ENCODE measurements around the gene NAMPT. TPM values are rescaled to one million over a fixed set of nuclear protein-coding genes. Genes with fewer than 3 reads are reported as not detected.

Gene NAMPT
- total and polyA plus RNA-seq, 5 experiments from 2014 or later, result 14.4 to 29.5 (median 15.4) TPM

DNA sequence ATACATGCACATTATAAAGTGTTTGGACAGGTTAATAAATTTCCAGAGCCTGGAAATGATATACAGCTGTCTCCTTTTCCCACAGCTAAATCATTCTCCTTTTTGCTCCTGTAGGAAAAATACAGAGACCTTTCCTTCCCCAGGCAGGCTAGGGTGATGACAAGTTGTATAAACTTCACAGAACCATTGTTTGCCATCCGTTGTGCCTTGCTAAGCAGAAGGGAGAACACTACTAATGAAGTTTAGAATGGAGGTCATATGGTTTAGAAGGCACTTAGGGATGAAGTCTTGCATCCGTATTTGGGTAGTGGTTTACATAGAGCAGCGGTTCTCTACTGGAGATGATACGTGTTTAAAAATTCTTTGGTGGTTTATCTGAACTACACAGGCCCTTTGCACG lies 46.0 kb downstream of the NAMPT start:
- ATAC-seq (no peak), DNase-seq (no peak)
- Mint-ChIP-seq H3K27ac (no peak overlapping the region), H3K36me3 (peaks cover 0 to 8% (median under 1%) of the 10 kb centered on the region in 3 donors), H3K4me1 (no peaks in the 10 kb centered on the region), H3K9me3 (peaks cover 1 to 13% (median 8%) of the 10 kb centered on the region in 9 donors), H3K4me3 (no peak overlapping the region), H3K27me3 (peaks cover 0 to 1% (median 0%) of the 10 kb centered on the region in 5 donors)
- POLR2A ChIA-PET, result no interaction called here

DNA sequence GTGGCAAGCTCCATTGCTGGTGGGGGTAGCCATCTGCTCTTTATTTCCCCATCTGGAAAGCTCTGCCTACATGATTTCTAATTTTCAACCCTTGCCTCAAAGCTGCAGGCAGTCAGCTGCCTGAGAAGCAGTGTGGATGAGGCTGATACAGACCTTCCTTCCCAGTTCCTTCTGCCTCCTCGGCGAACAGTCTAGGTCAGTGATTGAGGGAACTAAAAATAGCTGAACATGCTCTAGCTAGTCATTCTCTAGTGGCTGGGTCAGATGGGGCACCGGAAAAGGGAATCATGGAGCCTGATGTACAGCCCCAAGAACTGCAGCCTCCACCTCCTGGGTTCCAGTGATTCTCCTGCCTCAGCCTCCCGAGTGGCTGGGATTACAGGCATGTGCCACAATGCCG lies 48.7 kb downstream of the NAMPT start:
- no peak for DNase-seq
- Mint-ChIP-seq H3K27me3 (peaks cover 7 to 13% (median 10%) of the 10 kb centered on the region in 5 donors), H3K36me3 (peaks cover 0 to 5% (median 0%) of the 10 kb centered on the region in 3 donors), H3K4me1 (no peaks in the 10 kb centered on the region), H3K27ac (no peak overlapping the region), H3K9me3 (no peaks in the 10 kb centered on the region), H3K4me3 (no peak overlapping the region)
- POLR2A ChIA-PET, result no interaction called here
- no peak for ATAC-seq

DNA sequence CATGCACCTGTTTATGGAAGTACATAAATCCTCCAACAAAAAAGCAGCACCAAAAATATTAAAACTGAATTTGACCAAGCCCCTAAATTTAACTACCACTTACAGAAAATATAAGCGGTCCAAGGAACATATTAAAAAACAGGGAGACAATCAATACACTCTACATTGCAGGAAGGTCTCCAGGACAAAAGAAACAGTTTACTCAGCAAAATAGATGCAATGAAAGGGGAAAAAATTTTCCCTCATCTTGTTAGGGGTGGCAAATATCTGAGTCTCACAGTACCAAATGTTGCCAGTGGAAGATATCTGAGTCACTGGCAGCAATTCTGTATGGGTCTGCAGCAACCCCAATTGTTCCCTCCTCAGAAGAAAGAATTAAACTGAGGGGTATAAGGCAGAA lies 50.4 kb downstream of the NAMPT start:
- Mint-ChIP-seq H3K4me1 (no peaks in the 10 kb centered on the region), H3K27me3 (peaks cover 14 to 24% (median 16%) of the 10 kb centered on the region in 5 donors), H3K9me3 (no peaks in the 10 kb centered on the region), H3K4me3 (no peak overlapping the region), H3K36me3 (peaks cover 0 to 5% (median 0%) of the 10 kb centered on the region in 3 donors), H3K27ac (no peak overlapping the region)
- DNase-seq (no peak), ATAC-seq (no peak)
- POLR2A ChIA-PET, result no interaction called here

DNA sequence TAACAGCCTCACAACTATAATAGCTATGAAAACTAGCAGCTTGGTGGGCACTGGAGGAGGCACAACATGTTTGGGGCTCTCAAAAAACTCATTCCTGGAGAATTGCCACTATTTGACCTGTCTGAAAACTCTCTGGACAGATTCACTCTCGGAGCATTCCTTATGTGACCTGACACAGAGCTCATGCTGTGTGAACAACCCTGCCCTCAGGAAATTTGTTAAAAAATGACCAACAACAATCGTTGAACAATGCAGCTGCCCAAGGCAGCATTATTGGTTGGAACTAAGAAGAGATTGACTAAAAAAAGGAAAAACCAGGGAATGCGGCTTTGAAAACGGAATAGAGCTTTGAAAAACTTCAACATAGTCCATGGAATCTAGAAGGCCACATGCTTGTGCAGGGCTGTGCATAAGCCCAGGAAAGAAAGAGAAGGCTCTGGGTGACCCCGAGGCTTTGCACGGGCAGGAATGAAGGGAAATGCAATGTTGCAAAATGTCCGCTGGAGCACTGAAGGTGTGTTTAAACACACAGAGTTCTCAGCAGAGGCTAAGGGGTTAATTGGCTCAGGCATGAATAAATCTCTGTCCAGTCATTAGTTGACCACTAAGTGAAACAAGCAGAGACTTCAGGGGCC lies 52.8 kb downstream of the NAMPT start:
- DNase-seq, result no peak
- Mint-ChIP-seq H3K4me3 (no peak overlapping the region), H3K27ac (no peak overlapping the region), H3K4me1 (no peaks in the 10 kb centered on the region), H3K36me3 (peaks cover 0 to 5% (median 0%) of the 10 kb centered on the region in 3 donors), H3K27me3 (peaks cover 14 to 30% (median 16%) of the 10 kb centered on the region in 5 donors), H3K9me3 (no peaks in the 10 kb centered on the region)
- no peak for ATAC-seq
- POLR2A ChIA-PET, result no interaction called here

DNA sequence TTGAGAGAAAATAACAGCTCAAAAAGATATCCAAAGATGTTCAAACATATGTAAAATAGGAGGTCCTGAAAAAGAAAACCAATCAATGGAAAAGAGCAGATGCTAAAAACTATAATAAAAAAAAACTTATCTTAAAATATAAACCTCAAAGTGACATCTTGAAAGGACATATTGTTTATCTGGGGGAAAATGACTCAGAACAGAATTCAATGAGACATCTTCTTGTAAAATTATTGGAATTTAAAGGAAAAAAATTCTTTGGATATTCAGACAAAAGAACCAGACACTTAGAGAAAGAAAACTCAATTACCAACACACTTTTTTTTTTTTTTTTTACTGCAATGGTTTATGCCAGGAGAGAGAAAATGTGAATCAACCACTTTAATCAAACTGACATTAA lies 58.9 kb downstream of the NAMPT start:
- POLR2A ChIA-PET, result no interaction called here
- no peaks in the 10 kb centered on the region for H3K9me3 Mint-ChIP-seq

DNA sequence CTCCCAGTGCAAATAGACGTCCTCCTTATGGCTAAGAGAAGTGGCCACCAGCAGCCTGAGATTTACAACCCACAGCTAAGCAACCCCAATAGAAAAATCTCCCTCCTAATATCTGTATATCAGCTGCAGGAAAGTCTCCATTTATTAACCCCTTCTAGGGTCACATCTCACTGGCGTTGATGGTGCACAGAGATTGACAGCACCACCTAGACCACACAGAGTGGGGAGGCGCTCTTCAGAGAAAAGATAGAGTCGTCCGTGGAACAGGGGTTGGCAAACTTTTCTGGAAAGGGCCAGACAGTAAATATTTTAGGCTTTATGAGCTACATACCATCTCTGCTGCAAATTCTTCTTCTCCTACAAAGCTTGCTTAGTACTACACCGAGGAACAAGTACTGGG lies 60.0 kb downstream of the NAMPT start:
- Mint-ChIP-seq H3K4me3 (no peak overlapping the region), H3K27ac (peak overlapping the region in 1 of 10 donors; percentile 10), H3K27me3 (peaks cover 3 to 20% (median 9%) of the 10 kb centered on the region in 5 donors), H3K9me3 (no peaks in the 10 kb centered on the region), H3K36me3 (no peaks in the 10 kb centered on the region), H3K4me1 (no peaks in the 10 kb centered on the region)
- DNase-seq (no peak), ATAC-seq (no peak)
- POLR2A ChIA-PET, result no interaction called here

More for the DNA sequence above, 58.9 kb downstream of the NAMPT start:
- H3K27ac Mint-ChIP-seq, result no peak overlapping the region
- DNase-seq (no peak), ATAC-seq (no peak)
- no peak overlapping the region for H3K4me3 Mint-ChIP-seq
- no peaks in the 10 kb centered on the region for H3K36me3 Mint-ChIP-seq
- H3K27me3 Mint-ChIP-seq, result peaks cover 5 to 30% (median 10%) of the 10 kb centered on the region in 5 donors
- H3K4me1 Mint-ChIP-seq, result no peaks in the 10 kb centered on the region

DNA sequence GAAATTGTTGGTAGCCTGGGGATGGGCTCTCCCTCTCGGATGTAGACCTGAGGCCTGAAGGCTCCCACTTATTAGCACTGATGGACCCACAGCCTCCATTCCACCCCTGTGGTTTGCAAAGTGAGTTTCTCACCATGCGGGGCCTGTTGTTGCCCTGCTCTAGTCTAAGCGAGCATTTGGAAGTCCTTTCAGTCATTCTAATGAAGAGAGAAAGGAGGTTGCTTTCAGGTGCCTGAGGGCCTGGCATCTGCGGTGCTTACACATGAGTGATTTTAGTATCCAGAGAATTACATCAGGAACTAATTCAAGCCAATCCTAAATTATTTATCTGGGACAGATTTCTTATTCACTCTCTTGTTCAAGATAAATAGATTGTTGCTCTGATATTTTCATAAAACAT lies 61.6 kb downstream of the NAMPT start:
- no peaks in the 10 kb centered on the region for H3K36me3 Mint-ChIP-seq
- no peak overlapping the region for H3K4me3 Mint-ChIP-seq
- H3K9me3 Mint-ChIP-seq, result no peaks in the 10 kb centered on the region
- H3K27ac Mint-ChIP-seq, result no peak overlapping the region
- no peak for DNase-seq
- peaks cover 3 to 18% (median 9%) of the 10 kb centered on the region in 5 donors for H3K27me3 Mint-ChIP-seq
- POLR2A ChIA-PET, result no interaction called here
- peaks cover 0 to 9% (median 0%) of the 10 kb centered on the region in 4 donors for H3K4me1 Mint-ChIP-seq
- no peak for ATAC-seq

DNA sequence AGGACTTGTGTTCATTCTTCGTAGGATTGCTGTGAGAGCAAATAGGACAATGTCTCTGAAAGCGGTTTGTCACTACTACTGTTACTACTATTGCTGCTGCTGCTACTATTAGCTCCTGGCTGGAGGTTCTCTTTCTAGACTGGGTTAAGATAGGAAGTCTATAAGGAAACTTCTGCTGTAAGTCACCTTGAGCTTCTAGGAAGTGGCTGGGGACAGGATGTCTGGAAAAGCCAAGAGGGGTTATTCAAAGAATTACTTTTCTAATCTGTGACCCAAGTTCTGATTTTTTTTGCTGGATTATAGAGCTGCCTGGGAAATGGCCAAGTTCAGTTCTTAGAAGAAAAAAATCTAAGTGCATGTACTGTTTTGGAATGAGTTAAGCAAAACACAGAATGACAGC lies 62.2 kb downstream of the NAMPT start:
- DNase-seq (no peak), ATAC-seq (no peak)
- Mint-ChIP-seq H3K4me1 (peaks cover 0 to 9% (median 0%) of the 10 kb centered on the region in 4 donors), H3K36me3 (no peaks in the 10 kb centered on the region), H3K9me3 (no peaks in the 10 kb centered on the region), H3K27ac (no peak overlapping the region), H3K4me3 (no peak overlapping the region), H3K27me3 (peaks cover 3 to 15% (median 9%) of the 10 kb centered on the region in 5 donors)
- POLR2A ChIA-PET, result no interaction called here

DNA sequence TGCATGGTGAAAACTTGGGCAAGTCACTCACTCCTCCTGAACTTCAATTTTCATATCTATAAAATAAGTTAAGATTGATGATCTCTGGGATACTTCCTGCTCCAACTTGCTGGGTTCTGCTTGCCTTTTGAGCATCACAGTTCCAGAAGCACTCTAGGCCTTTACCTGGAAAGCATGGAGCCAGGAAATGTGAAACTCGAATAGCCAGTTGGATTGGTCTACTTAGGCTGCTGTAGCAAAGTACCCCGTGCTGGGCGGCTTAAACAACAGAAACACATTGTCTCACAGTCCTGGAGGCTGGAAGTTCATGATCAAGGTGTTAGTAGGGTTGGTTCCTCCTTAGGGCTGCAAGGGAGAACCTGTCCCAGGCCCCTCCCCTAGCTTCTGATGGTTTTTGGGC lies 64.5 kb downstream of the NAMPT start:
- peak overlapping the region in 1 of 10 donors; percentile 40 for H3K27ac Mint-ChIP-seq
- H3K27me3 Mint-ChIP-seq, result peaks cover 6 to 21% (median 9%) of the 10 kb centered on the region in 5 donors
- ATAC-seq, result no peak
- POLR2A ChIA-PET, result no interaction called here
- no peaks in the 10 kb centered on the region for H3K36me3 Mint-ChIP-seq
- DNase-seq, result no peak
- peaks cover 0 to 9% (median 0%) of the 10 kb centered on the region in 4 donors for H3K4me1 Mint-ChIP-seq
- no peak overlapping the region for H3K4me3 Mint-ChIP-seq
- H3K9me3 Mint-ChIP-seq, result no peaks in the 10 kb centered on the region

DNA sequence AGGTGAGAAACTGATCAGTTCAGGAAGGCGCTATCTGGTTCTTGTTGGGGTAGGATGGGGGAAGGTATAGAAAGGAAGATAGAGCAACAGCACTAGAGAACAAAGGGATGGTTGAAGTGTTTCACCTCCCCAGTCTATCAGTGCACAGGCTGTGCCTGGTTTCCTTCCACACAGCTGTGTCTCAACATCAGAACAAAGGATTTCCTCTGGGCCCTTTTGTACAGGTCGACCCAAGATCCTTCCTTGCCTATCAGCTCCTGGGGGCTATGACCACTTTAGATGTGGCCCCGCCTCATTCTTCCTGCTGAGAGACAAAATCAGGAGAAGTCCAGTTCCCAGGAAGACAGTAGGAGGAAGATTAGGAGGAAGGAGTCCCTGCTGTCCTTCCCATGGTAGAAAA lies 65.6 kb downstream of the NAMPT start:
- no peak for ATAC-seq
- H3K27me3 Mint-ChIP-seq, result peaks cover 0 to 16% (median 8%) of the 10 kb centered on the region in 5 donors
- no peak overlapping the region for H3K27ac Mint-ChIP-seq
- H3K36me3 Mint-ChIP-seq, result no peaks in the 10 kb centered on the region
- DNase-seq, result no peak
- H3K4me3 Mint-ChIP-seq, result no peak overlapping the region
- H3K9me3 Mint-ChIP-seq, result no peaks in the 10 kb centered on the region
- peaks cover 0 to 9% (median 0%) of the 10 kb centered on the region in 4 donors for H3K4me1 Mint-ChIP-seq
- POLR2A ChIA-PET, result no interaction called here

DNA sequence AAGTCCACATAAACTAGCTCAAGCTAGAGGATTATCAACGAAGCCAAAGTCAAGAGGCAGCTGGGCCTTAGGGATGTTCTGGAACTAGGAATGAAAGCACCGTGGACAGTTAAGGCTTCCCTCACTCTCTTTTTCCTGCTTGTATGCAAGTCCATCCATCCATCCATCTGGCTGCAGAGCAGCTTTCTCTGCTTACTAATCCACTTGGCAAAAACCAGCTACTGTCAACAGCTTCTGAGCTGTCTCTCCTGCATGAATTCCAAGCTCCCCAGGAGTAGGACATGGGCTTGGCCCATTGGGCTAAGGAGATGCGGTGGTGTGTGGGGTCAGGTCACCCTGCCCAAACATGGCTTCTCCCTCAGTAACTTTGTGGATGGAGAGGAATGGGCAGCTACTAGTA lies 66.2 kb downstream of the NAMPT start:
- H3K27ac Mint-ChIP-seq, result peak overlapping the region in 1 of 10 donors; percentile 34
- POLR2A ChIA-PET, result no interaction called here

DNA sequence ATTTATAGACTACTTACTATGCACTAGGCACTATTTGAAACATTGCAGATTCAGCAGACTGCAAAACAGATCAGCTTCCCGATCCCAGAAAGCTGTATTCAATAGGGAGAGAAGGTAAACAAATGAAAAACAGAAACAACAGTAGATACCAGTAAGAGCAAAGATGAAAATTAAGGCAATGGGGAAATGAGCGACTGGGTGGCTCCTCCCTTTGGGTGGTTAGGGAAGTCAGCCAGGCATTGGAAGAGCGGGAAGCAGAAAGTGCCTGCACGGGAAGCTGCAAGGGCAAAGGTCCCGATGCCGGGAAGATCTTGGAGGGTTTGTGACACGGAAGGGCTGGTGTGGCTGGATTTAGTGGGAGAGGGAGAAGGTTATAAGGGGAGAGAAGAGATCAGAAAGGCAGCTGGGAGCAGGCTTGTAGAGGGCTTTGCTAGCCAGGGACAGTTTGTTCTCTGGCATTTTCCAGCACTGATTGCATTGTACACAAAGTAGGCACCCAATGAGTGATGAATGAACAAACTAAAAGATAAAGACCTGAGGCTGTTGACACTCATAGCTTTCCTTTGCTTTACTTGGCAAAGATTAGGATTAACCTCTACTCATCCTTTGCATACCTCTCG lies 67.8 kb downstream of the NAMPT start:
- Mint-ChIP-seq H3K36me3 (no peaks in the 10 kb centered on the region), H3K4me1 (peaks cover 0 to 9% (median 0%) of the 10 kb centered on the region in 4 donors), H3K4me3 (no peak overlapping the region), H3K27ac (no peak overlapping the region), H3K27me3 (peaks cover 0 to 24% (median 8%) of the 10 kb centered on the region in 5 donors), H3K9me3 (no peaks in the 10 kb centered on the region)
- POLR2A ChIA-PET, result no interaction called here
- no peak for DNase-seq
- ATAC-seq, result no peak

More for the DNA sequence above, 66.2 kb downstream of the NAMPT start:
- no peak for DNase-seq
- Mint-ChIP-seq H3K36me3 (no peaks in the 10 kb centered on the region), H3K9me3 (no peaks in the 10 kb centered on the region), H3K4me1 (peaks cover 0 to 9% (median 0%) of the 10 kb centered on the region in 4 donors), H3K27me3 (peaks cover 0 to 16% (median 8%) of the 10 kb centered on the region in 5 donors), H3K4me3 (no peak overlapping the region)
- no peak for ATAC-seq

DNA sequence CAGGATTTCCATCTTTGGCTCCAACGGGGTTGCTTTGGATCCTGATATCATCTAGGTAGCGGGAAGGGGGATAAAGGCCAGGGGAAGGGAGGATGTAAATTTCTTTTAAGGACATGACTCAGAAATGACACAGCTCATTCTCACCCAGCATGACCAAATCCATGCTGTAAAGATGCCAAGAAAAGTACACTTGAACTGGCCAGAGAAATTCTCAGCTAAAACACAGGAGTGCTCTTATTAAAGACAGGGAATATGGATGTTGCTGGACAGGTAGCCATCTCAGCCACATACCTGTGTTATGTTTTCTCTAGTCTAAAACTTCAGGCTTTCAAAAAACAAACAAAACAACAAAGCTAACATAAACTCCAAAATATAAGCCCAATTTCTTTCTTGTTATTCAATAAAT lies 68.3 kb downstream of the NAMPT start:
- H3K4me1 Mint-ChIP-seq, result peaks cover 0 to 9% (median 0%) of the 10 kb centered on the region in 4 donors
- H3K27ac Mint-ChIP-seq, result no peak overlapping the region
- no peak for DNase-seq
- H3K36me3 Mint-ChIP-seq, result no peaks in the 10 kb centered on the region
- H3K4me3 Mint-ChIP-seq, result no peak overlapping the region
- H3K9me3 Mint-ChIP-seq, result peaks cover 0 to 2% (median 0%) of the 10 kb centered on the region in 9 donors
- POLR2A ChIA-PET, result no interaction called here
- ATAC-seq, result no peak
- peaks cover 0 to 30% (median 8%) of the 10 kb centered on the region in 5 donors for H3K27me3 Mint-ChIP-seq
